Measurements from ENCODE around the gene CD83. TPM values are rescaled to one million over a fixed set of nuclear protein-coding genes. Genes with fewer than 3 reads are reported as not detected.

CD83 gene
- total RNA-seq, 1 experiment from 2014 or later: 6.5 TPM

DNA sequence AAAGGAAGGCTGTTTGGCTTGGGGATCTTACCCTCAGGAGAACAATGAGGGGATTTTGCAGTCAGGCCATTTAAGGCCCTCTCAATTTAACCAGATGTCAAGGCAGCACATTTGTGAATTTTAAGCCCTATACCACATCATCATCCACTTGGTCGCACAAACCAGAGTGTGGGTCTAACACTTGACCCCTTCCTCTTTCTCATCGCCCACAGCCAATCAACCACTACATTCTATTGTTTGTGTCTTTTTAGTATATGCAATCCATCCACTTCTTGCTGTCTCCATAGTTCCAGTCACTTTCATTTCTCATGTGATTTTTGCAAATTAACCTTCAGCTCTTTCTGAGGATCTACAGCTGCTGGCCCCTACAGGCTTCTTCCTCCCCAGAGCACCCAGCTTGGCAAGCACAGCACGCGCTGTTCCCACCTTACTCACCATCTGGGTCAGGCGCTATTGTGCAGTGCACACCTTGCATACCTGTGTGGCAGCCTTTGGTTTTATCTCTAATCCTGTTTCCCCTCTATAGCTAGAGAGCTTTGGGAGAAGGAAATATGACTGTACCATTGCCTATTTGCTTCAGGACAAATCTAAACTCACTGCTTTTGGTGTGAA is 32.3 kb upstream of the CD83 start:
- intact Hi-C loops (cut with micrococcal nuclease; ENCODE audit: unreplicated experiment): no loop called here
- H3K36me3 Mint-ChIP-seq (ENCODE audit: insufficient read depth, unreplicated experiment): no peaks in the 10 kb centered on the region
- DNase-seq: no peak
- no peak for TF ChIP-seq CTCF (IDR thresholded peaks at IDR 0.05; ENCODE audit: unreplicated experiment)
- no peaks in the 10 kb centered on the region for H3K27me3 Mint-ChIP-seq (ENCODE audit: unreplicated experiment)
- CTCF ChIA-PET: interaction anchor here (0.6 kb wide), 1 partner anchor 17 kb away, joined by 3 read pairs; no protein-coding TSS in a partner anchor
- no peaks in the 10 kb centered on the region for H3K9me3 Mint-ChIP-seq (ENCODE audit: low read depth, unreplicated experiment)
- H3K27ac Mint-ChIP-seq (ENCODE audit: unreplicated experiment): no peak overlapping the region
- no TSS peak for BruUV-seq (replicated peaks)
- no peak overlapping the region for H3K4me3 Mint-ChIP-seq (ENCODE audit: low read depth, unreplicated experiment)
- no peaks in the 10 kb centered on the region for H3K4me1 Mint-ChIP-seq (ENCODE audit: low read depth, unreplicated experiment)

- Mint-ChIP-seq H3K36me3 (ENCODE audit: insufficient read depth, unreplicated experiment) (no peaks in the 10 kb centered on the region), H3K9me3 (ENCODE audit: low read depth, unreplicated experiment) (no peaks in the 10 kb centered on the region), H3K27me3 (ENCODE audit: unreplicated experiment) (no peaks in the 10 kb centered on the region), H3K4me1 (ENCODE audit: low read depth, unreplicated experiment) (no peaks in the 10 kb centered on the region), H3K4me3 (ENCODE audit: low read depth, unreplicated experiment) (no peak overlapping the region), H3K27ac (ENCODE audit: unreplicated experiment) (no peak overlapping the region)
- DNase-seq: no peak
- BruUV-seq (replicated peaks): no TSS peak
- CTCF ChIA-PET: no interaction called here
- intact Hi-C loops (cut with micrococcal nuclease; ENCODE audit: unreplicated experiment): no loop called here
- TF ChIP-seq CTCF (IDR thresholded peaks at IDR 0.05; ENCODE audit: unreplicated experiment): no peak
Measured at GRCh38 chr6:14086701-14087100, 30.9 kb upstream of the CD83 start.

- H3K36me3 Mint-ChIP-seq (ENCODE audit: insufficient read depth, unreplicated experiment): no peaks in the 10 kb centered on the region
- no peaks in the 10 kb centered on the region for H3K4me1 Mint-ChIP-seq (ENCODE audit: low read depth, unreplicated experiment)
- no peak overlapping the region for H3K27ac Mint-ChIP-seq (ENCODE audit: unreplicated experiment)
- TF ChIP-seq CTCF (IDR thresholded peaks at IDR 0.05; ENCODE audit: unreplicated experiment): no peak
- no TSS peak for BruUV-seq (replicated peaks)
- intact Hi-C loops (cut with micrococcal nuclease; ENCODE audit: unreplicated experiment): no loop called here
- H3K4me3 Mint-ChIP-seq (ENCODE audit: low read depth, unreplicated experiment): no peak overlapping the region
- no peaks in the 10 kb centered on the region for H3K27me3 Mint-ChIP-seq (ENCODE audit: unreplicated experiment)
- no peaks in the 10 kb centered on the region for H3K9me3 Mint-ChIP-seq (ENCODE audit: low read depth, unreplicated experiment)
- CTCF ChIA-PET: no interaction called here
- no peak for DNase-seq
Measured at GRCh38 chr6:14088600-14089192, 28.9 kb upstream of the CD83 start.

GRCh38 chr6:14089224-14089623 is 28.3 kb upstream of the CD83 start:
- intact Hi-C loops (cut with micrococcal nuclease; ENCODE audit: unreplicated experiment): no loop called here
- Mint-ChIP-seq H3K4me1 (ENCODE audit: low read depth, unreplicated experiment) (no peaks in the 10 kb centered on the region), H3K27me3 (ENCODE audit: unreplicated experiment) (no peaks in the 10 kb centered on the region), H3K9me3 (ENCODE audit: low read depth, unreplicated experiment) (no peaks in the 10 kb centered on the region), H3K36me3 (ENCODE audit: insufficient read depth, unreplicated experiment) (no peaks in the 10 kb centered on the region), H3K4me3 (ENCODE audit: low read depth, unreplicated experiment) (no peak overlapping the region), H3K27ac (ENCODE audit: unreplicated experiment) (no peak overlapping the region)
- DNase-seq: no peak
- no TSS peak for BruUV-seq (replicated peaks)
- TF ChIP-seq CTCF (IDR thresholded peaks at IDR 0.05; ENCODE audit: unreplicated experiment): no peak
- CTCF ChIA-PET: no interaction called here
